ENCODE data around the gene ING3.
"Not testable (repeated sequence)": the region's sequence is repeated elsewhere in the genome, so short reads cannot be mapped to it uniquely, and the experiment has no call there.

ING3 gene

DNA sequence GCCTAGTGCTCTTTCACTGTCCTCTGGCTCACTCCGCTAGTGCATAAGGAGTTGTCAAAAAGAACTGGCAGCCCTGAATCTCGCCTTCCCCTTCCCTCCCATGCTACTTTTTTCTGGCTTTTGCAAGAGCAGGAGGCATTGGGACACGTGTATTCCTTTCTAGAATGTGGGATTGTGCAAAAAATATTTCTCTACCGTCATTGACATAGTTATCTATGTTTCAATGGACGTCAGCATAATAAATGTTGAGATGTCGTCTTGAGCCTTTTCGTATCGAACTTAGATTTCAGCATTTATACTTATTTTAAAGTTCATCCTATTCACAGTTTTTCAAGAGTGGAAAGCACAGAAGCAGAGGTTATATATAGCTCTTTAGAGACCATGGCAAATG lies 727 bp downstream of the ING3 start:
- no peak for DNase-seq (ENCODE audit: low read depth)

DNA sequence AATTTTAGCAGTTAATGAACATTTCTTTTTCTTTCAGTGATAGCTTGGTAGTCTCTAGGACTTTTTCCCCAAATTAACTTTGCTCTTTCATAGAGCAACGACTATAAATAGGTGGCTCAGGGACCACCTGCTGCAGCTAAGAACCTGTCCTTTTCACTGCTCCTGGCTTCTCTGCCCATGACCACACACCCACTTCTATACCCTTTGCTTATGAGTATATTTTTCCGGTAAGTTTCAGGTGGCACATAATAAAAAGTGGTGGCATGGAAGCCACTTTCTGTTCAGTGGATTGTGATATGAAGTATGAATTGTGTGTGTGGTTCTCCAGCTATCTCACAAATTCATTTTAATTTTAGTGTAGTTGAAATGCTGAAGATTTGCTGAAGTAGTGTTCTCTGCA lies 1.2 kb downstream of the ING3 start:
- DNase-seq (ENCODE audit: low read depth) = no peak

- no peak for DNase-seq (ENCODE audit: low read depth)
Measured at GRCh38 chr7:120955577-120956149, 5.1 kb downstream of the ING3 start.

GRCh38 chr7:120959929-120960484 lies 9.4 kb downstream of the ING3 start:
- no peak for DNase-seq (ENCODE audit: low read depth)

DNA sequence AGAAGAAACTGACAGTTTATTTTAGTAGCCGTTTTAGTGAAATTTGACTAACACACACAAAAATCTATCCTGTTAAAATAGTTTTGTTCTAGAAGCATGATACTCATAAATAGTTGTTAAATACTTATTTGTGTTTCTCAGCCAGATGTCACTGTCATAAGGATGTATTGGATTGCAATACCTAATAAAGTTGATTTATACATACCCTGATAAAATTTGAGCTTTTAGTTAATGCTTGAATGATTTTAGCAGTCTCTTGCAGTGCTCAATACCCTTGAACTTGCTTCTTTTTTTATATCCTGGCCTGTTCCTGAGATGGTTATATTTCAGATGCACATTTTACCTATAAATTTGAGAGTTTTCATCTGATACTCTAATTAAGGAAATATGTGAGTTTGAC lies 10.1 kb downstream of the ING3 start:
- no peak for DNase-seq (ENCODE audit: low read depth)

DNA sequence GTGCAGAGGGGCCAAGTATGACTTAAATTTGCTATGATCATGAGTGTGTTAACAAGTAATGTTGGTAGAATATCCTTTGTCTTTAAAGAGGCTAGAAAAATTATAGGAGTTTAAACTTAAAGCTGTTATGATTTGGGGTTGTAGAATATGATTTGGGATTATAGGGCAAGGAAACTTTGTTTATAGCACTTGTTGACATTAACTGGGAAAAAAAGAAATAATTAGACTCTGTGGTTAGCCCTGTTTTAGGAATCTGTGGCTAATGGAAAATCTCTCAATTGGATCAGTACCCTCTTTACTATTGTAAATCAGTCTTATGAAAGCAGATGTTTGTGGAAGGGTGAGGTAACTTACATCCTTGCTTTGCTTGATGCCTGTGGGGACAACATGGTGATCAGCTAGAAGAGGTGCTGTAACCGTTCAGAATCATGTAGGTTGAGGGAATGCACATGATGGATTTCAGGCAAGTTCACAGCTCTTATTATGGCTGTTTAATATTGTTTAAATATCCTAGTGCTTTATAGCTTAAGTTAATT lies 11.1 kb downstream of the ING3 start:
- DNase-seq (ENCODE audit: low read depth) = no peak

GRCh38 chr7:120964088-120964487 lies 13.5 kb downstream of the ING3 start:
- no peak for DNase-seq (ENCODE audit: low read depth)

- no peak for DNase-seq (ENCODE audit: low read depth)
Measured at GRCh38 chr7:120966961-120967360, 16.4 kb downstream of the ING3 start.

DNA sequence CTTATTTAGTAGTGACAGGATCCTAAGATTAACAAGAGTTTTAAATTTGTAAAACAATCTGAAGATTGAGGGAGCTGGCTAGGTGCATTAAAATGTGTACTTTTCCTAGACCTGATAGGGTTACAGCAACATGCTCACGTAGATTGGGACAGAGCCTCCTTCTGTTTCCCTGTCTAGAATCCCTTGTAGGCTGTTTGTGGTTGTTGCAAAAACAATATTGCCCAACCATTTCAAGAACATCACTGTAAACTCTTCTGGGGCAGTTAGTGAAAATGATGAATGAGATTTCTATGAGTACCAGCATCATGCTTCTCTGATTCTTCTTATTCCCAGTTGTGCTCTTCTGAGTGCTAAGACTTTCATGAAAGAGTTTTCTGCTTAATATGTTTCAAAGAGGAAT lies 23.3 kb downstream of the ING3 start:
- DNase-seq (ENCODE audit: low read depth) = peak; percentile 57

GRCh38 chr7:120979765-120980499 lies 29.4 kb downstream of the ING3 start:
- peak; percentile 48 for DNase-seq (ENCODE audit: low read depth)

- DNase-seq (ENCODE audit: low read depth) = no peak
Measured at GRCh38 chr7:120981117-120981516, 30.5 kb downstream of the ING3 start.

- peak; percentile 66 for DNase-seq (ENCODE audit: low read depth)
Measured at GRCh38 chr7:120981888-120982615, 31.5 kb downstream of the ING3 start.

GRCh38 chr7:120983592-120983991 lies 33.0 kb downstream of the ING3 start:
- DNase-seq (ENCODE audit: low read depth) = not testable (repeated sequence)

DNA sequence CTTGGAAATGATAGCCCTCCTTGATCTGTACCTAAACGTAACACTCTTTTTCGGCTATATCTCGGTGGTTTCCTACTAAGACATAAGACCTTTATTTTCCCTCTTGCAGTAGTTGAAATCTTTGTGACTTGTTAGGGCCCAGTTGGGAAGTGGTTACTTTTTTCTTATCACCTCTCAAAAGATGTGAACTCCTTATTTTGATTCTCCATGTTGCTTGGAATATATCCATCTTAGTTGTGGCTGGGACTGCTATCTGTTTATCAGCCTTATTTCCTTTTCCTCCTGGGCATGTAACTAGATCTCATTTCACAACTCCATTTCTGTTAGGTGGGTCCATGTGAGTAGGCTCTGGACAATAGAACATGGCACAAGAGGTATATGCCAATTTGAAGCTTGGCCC lies 33.8 kb downstream of the ING3 start:
- no peak for DNase-seq (ENCODE audit: low read depth)

DNA sequence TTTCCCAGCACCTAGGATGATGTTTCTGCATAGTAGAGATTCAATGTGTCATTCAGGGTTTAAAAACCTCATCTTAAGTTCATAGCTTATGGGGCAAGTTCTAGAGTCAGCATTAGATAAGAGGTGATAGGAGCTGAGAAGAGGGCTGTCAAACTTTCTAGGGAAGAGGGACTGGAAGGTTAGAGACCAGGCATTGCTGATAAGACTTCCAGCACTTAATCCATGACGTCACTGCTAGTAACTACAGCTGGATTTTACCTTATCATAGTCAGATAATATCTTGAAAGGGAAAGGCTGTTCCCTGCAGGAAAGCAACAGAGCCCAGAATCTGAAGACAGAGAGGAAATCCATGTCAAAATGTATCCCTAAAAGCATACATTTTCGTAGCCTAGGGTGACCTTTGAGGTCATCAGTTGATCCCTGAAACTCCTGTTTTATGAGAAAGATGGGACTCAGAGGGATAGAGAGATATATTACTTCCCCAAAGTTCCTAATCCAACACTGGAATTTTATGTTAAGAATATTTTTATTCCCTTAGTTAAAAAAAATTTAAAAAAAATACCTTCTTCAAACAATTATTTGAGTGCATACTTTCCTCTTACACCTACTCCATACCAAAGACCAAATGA lies 34.7 kb downstream of the ING3 start:
- no peak for DNase-seq (ENCODE audit: low read depth)

DNA sequence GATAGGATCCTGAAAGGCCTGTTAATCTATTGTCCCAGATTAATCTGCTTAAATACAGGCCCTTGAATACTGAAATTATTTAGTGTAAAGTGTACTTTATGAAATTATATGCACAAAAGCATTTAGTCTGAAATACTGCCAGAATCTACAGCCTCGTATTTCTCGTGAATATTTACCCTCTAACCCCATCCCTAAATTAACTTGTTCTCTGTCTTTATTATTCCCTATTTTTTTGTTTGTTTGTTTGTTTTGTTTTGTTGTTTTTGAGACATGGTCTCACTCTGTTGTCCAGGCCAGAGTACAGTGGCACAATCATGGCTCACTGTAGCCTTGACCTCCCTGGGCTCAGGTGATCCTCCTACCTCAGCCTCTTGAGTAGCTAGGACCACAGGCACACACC lies 35.3 kb downstream of the ING3 start:
- DNase-seq (ENCODE audit: low read depth) = no peak

DNA sequence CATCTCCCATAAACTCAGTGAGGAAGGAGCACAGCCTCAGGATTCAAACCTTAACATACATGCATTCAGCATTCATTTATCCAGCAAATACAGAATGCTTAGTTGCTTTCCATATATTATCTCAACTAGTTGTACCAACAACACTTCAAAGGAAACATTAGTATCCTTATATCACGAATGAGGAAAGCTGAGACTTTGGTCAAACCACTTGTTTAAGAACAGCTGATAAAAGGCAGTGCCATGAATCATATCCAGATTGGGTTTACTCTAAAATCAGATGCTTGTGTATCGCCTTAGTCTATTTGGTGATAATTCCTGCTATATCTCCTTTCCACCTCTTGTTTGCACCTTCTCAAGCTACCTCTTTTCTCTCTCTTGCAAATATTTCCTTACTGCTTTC lies 36.1 kb downstream of the ING3 start:
- DNase-seq (ENCODE audit: low read depth) = no peak

DNA sequence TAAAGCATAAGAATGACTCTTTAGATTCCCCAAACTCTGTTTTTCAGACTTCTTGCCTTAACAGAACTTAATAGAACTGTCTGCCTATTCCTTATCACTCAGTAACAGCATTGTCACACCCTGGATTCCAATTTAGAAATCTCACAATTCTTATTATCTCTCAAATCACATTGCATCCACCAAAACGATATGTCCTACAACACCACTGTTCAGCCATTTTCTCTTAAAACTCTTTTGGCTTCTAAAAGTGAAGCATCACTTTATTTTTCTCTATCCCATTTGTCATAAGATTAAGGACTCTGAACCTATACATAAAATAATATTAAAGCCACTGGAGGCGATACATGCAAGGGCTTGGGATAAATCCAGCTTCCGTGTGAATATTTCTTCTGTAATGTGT lies 36.7 kb downstream of the ING3 start:
- DNase-seq (ENCODE audit: low read depth) = no peak

DNA sequence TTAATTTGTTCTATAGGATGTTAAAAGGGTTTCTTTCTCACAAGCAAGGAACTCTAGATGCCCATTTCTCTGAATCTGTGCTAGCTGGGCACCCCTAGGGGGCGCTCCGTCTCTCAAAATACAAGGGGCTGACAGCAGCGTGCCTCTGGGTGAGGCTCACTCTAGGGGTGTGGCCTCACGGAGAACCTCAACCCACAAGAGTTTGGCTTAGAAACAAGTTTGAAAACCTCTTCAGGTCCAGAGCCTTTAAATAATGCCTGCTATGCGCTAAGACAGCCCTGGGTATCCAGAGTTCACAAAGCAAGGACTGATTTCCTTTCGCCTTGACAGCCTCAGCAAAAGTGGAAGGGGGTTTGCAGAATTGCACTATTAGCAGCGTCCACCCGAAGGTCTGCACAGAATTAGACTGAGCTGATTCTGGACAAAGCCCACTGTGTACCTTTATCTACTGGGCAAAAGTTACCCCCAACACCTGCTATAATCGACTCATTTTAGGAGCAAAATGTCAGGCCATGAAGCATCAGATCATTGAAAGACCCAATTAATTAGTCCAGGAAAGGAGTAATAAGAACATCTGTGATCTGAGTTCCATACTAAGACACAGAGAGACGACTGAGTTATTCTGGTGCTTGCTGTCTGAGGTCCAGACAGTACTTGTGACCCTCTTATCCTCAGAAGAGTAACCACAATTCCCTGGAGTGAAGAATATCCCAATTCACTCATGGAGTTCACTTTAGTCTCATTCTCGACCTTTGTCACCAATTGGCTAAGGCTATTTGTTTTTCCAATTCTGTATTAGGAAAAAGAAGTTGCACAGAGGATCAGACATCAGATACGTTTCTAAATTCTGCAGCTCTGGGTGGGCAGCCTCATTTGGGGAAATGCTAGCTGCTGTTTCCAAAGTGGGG lies 37.4 kb downstream of the ING3 start:
- DNase-seq (ENCODE audit: low read depth) = peak; percentile 92

- peak; percentile 97 for DNase-seq (ENCODE audit: low read depth)
Measured at GRCh38 chr7:120988591-120989256, 38.1 kb downstream of the ING3 start, which contains the start of gene CPED1. Gene CPED1 (plus strand): TSS chr7:120988711. CDS start chr7:120989622, 911 bp downstream.
